Measurements from ENCODE around the gene BSG.

BSG gene

GRCh38 chr19:572140-572742 lies at the start of gene BSG:
Gene BSG, plus strand, starts transcription at chr19:572596. Its CDS starts 39 bp downstream, at chr19:572635.
- DNase-seq, result peak; percentile 97 to 98

GRCh38 chr19:522726-523125 lies 49.7 kb upstream of the BSG start:
- DNase-seq, result no peak

- no peak for DNase-seq
Measured at GRCh38 chr19:524062-524674, 48.2 kb upstream of the BSG start.

- DNase-seq, result no peak
Measured at GRCh38 chr19:525029-525428, 47.4 kb upstream of the BSG start.

GRCh38 chr19:525857-526419 lies 46.5 kb upstream of the BSG start:
- DNase-seq, result no peak

GRCh38 chr19:530134-531008 lies 42.0 kb upstream of the BSG start:
- DNase-seq, result no peak

GRCh38 chr19:531009-531752 lies 41.2 kb upstream of the BSG start:
- peak; percentile 82 to 91 for DNase-seq

GRCh38 chr19:531753-532560 lies 40.4 kb upstream of the BSG start, which contains the start of gene CDC34:
Gene CDC34, plus strand, starts transcription at chr19:531760. Its CDS starts 172 bp downstream, at chr19:531932.
- DNase-seq, result no peak

- peak in 1 of 2 experiments; percentile 27 for DNase-seq
Measured at GRCh38 chr19:532561-533363, 39.6 kb upstream of the BSG start.

- DNase-seq, result no peak
Measured at GRCh38 chr19:533364-534058, 38.9 kb upstream of the BSG start.

GRCh38 chr19:534088-534487 lies 38.3 kb upstream of the BSG start:
- DNase-seq, result no peak

GRCh38 chr19:535017-535835 lies 37.2 kb upstream of the BSG start:
- no peak for DNase-seq

- no peak for DNase-seq
Measured at GRCh38 chr19:536031-536880, 36.1 kb upstream of the BSG start.

GRCh38 chr19:536881-537404 lies 35.5 kb upstream of the BSG start:
- no peak for DNase-seq

GRCh38 chr19:538641-539428 lies 33.6 kb upstream of the BSG start:
- no peak for DNase-seq

GRCh38 chr19:539429-540030 lies 32.9 kb upstream of the BSG start:
- no peak for DNase-seq

Data from stimulated activated CD4-positive, alpha-beta T cell treated with anti-CD3 and anti-CD28 coated beads, Interleukin-4, amount 100 ng/mL, for 4 hours (primary cell).